ENCODE data around the gene MCTP2. TPM values are rescaled to one million over a fixed set of nuclear protein-coding genes. Genes with fewer than 3 reads are reported as not detected.

Gene MCTP2
- polyA plus RNA-seq, 3 donors: 2.4 to 7.4 (median 7.3) TPM

- intact Hi-C loops (cut with micrococcal nuclease): no loop called here
- H3K9me3 ChIP-seq (replicated peaks in 1 of 2; ENCODE audit: control insufficient read depth in 1 of 2, insufficient read depth in 1 of 2, low read length in 2 of 2): no peaks in the 10 kb centered on the region
- Mint-ChIP-seq H3K4me3 (no peak overlapping the region), H3K9me3 (peaks cover 0 to 4% (median 0%) of the 10 kb centered on the region in 7 donors), H3K27me3 (ENCODE audit: low read depth in 3 of 3) (no peaks in the 10 kb centered on the region), H3K27ac (no peak overlapping the region), H3K4me1 (no peaks in the 10 kb centered on the region), H3K36me3 (peaks cover 9 to 43% of the 10 kb centered on the region in 2 donors)
- H3K4me2 ChIP-seq (replicated peaks; ENCODE audit: extremely low read depth, low read length, poor library complexity, severe bottlenecking): no peak overlapping the region
- no peaks in the 10 kb centered on the region for H3K79me2 ChIP-seq (ENCODE audit: insufficient read depth, low read length)
- H3K36me3 ChIP-seq (replicated peaks in 1 of 2; ENCODE audit: control insufficient read depth in 1 of 2, insufficient read depth in 2 of 2, low read length in 2 of 2): peaks cover 0 to 6% of the 10 kb centered on the region in 2 donors
- H3K4me1 ChIP-seq (ENCODE audit: control insufficient read depth in 1 of 2, insufficient read depth in 2 of 2, low read length in 2 of 2): no peaks in the 10 kb centered on the region
- H2AFZ ChIP-seq (ENCODE audit: insufficient read depth, low read depth, low read length, poor library complexity, severe bottlenecking): no peak overlapping the region
- H3K27ac ChIP-seq (ENCODE audit: low read depth in 1 of 2, low read length in 2 of 2): no peak overlapping the region
- DNase-seq: no peak
- no peaks in the 10 kb centered on the region for H4K20me1 ChIP-seq (ENCODE audit: insufficient read depth, low read length)
- no peak overlapping the region for H3K9ac ChIP-seq (ENCODE audit: insufficient read depth, low read length, poor library complexity, severe bottlenecking)
- H3K27me3 ChIP-seq (ENCODE audit: control insufficient read depth in 2 of 2, insufficient read depth in 2 of 2, low read length in 2 of 2): no peaks in the 10 kb centered on the region
- no peak overlapping the region for H3K4me3 ChIP-seq (replicated peaks in 1 of 3; ENCODE audit: low read depth in 2 of 3, low read length in 3 of 3)
- 80% methylated on average over 1 of the region's 1 CpG for WGBS (ENCODE audit: insufficient coverage)
- TF ChIP-seq, protein P1, sequence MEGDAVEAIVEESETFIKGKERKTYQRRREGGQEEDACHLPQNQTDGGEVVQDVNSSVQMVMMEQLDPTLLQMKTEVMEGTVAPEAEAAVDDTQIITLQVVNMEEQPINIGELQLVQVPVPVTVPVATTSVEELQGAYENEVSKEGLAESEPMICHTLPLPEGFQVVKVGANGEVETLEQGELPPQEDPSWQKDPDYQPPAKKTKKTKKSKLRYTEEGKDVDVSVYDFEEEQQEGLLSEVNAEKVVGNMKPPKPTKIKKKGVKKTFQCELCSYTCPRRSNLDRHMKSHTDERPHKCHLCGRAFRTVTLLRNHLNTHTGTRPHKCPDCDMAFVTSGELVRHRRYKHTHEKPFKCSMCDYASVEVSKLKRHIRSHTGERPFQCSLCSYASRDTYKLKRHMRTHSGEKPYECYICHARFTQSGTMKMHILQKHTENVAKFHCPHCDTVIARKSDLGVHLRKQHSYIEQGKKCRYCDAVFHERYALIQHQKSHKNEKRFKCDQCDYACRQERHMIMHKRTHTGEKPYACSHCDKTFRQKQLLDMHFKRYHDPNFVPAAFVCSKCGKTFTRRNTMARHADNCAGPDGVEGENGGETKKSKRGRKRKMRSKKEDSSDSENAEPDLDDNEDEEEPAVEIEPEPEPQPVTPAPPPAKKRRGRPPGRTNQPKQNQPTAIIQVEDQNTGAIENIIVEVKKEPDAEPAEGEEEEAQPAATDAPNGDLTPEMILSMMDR (IDR thresholded peaks at IDR 0.05): no peak
Measured at GRCh38 chr15:94453227-94453988, 222.0 kb downstream of the MCTP2 start.

DNA sequence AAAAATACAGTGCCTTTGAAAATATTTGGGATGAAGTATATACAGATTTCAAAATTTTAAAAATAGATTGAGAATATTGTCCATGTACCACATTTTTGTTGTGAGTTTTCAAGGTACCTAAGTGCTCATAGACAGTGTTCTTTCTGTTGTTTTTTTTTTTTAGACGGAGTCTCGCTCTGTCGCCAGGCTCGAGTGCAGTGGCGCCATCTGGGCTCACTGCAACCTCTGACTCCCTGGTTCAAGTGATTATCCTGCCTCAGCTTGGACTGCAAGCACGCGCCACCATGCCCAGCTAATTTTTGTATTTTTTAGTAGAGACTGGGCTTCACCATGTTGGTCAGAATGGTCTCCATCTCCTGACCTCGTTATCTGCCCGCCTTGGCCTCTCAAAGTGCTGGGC, 223.9 kb downstream of the MCTP2 start:
- Histone ChIP-seq H3K36me3 (replicated peaks in 1 of 2; ENCODE audit: control insufficient read depth in 1 of 2, insufficient read depth in 2 of 2, low read length in 2 of 2) (peaks cover 0 to 9% of the 10 kb centered on the region in 2 donors), H3K79me2 (ENCODE audit: insufficient read depth, low read length) (no peaks in the 10 kb centered on the region), H3K4me1 (ENCODE audit: control insufficient read depth in 1 of 2, insufficient read depth in 2 of 2, low read length in 2 of 2) (no peaks in the 10 kb centered on the region), H2AFZ (ENCODE audit: insufficient read depth, low read depth, low read length, poor library complexity, severe bottlenecking) (no peak overlapping the region), H3K9ac (ENCODE audit: insufficient read depth, low read length, poor library complexity, severe bottlenecking) (no peak overlapping the region), H3K4me3 (replicated peaks in 1 of 3; ENCODE audit: low read depth in 2 of 3, low read length in 3 of 3) (no peak overlapping the region), H4K20me1 (ENCODE audit: insufficient read depth, low read length) (no peaks in the 10 kb centered on the region), H3K9me3 (replicated peaks in 1 of 2; ENCODE audit: control insufficient read depth in 1 of 2, insufficient read depth in 1 of 2, low read length in 2 of 2) (no peaks in the 10 kb centered on the region), H3K27ac (ENCODE audit: low read depth in 1 of 2, low read length in 2 of 2) (no peak overlapping the region), H3K4me2 (replicated peaks; ENCODE audit: extremely low read depth, low read length, poor library complexity, severe bottlenecking) (no peak overlapping the region), H3K27me3 (ENCODE audit: control insufficient read depth in 2 of 2, insufficient read depth in 2 of 2, low read length in 2 of 2) (no peaks in the 10 kb centered on the region)
- intact Hi-C loops (cut with micrococcal nuclease): no loop called here
- Mint-ChIP-seq H3K27me3 (ENCODE audit: low read depth in 3 of 3) (no peaks in the 10 kb centered on the region), H3K27ac (no peak overlapping the region), H3K9me3 (peaks cover 0 to 4% (median 0%) of the 10 kb centered on the region in 7 donors), H3K4me3 (no peak overlapping the region), H3K4me1 (no peaks in the 10 kb centered on the region), H3K36me3 (peaks cover 19 to 42% of the 10 kb centered on the region in 2 donors)
- TF ChIP-seq, protein P1 (IDR thresholded peaks at IDR 0.05): no peak
- WGBS (ENCODE audit: insufficient coverage): 94% methylated on average over 8 of the region's 9 CpGs
- DNase-seq: no peak

All from CD14-positive monocyte (primary cell).